Measurements from ENCODE around the gene STEAP4.
"Not testable (repeated sequence)": the region's sequence is repeated elsewhere in the genome, so short reads cannot be mapped to it uniquely, and the experiment has no call there.

Gene STEAP4

DNA sequence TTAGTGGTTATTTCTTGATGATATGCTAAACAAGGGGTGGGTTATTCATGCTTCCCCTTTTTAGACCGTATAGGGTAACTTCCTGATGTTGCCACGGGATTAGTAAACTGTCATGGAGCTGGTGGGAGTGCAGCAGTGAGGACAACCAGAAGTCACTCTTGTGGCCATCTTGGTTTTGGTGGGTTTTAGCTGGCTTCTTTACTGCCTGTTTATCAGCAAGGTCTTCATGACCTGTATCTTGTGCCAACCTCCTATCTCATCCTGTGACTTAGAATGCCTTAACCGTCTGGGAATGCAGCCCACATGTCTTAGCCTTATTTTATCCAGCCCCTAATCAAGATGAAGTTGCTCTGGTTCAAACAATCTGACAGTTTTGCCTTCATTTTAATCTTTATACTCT is 41.7 kb downstream of the STEAP4 start:
- DNase-seq, result not testable (repeated sequence)

DNA sequence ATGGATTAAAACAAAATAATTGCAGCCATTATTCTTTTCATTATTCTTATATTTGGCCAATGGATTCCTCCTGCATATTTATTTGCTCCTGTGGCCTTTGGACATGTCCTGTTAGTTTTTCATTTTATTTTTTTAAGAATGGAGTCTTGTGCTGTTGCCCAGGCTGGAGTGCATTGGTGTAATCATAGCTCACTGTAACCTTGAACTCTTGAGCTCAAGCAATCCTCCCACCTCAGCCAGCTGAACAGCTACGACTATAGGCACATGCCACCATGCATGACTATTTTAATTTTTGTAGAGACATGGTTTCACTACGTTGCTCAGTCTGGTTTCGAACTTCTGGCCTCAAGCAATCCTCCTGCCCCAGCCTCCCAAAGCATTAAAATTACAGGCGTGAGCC is 44.1 kb downstream of the STEAP4 start:
- no peak for DNase-seq

GRCh38 chr7:88260719-88261118 is 46.0 kb downstream of the STEAP4 start:
- DNase-seq, result no peak

DNA sequence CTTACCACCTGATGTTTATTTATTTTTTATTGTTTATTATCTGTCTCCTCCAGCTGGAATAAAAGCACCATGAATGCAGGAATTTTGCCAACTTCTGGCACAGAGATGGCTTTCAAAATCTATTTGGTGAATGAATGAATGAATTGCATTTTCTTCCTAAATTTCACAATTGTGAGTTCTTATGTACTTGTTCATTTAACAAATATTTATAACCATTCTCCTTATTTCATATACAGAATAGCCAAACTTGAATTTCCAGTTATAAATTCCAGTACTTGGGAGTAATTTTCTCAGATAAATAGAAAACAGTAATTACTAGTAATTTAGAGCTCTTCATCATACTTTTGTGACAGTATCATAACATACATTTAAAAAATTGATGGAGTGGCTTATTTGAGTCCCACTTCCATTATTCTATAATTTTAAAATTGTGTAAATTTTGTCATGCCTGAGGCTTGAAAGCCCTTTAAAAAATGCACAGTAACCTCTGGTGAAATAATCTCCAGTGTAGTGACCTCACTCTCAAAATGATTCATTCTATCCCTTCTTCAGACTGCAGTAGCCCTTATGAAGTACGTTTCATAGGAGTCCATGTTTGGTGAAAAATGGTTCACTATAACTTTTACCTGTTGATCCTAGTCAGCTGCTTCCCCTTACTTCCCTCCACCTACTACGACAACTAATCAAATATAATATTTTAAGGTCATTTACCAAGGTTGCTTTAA is 46.9 kb downstream of the STEAP4 start:
- no peak for DNase-seq

- not testable (repeated sequence) for DNase-seq
Observed at GRCh38 chr7:88258296-88258695, 48.4 kb downstream of the STEAP4 start.

- DNase-seq, result no peak
Observed at GRCh38 chr7:88256906-88257305, 49.8 kb downstream of the STEAP4 start.

- DNase-seq, result no peak
Observed at GRCh38 chr7:88254721-88255424, 51.8 kb downstream of the STEAP4 start.

DNA sequence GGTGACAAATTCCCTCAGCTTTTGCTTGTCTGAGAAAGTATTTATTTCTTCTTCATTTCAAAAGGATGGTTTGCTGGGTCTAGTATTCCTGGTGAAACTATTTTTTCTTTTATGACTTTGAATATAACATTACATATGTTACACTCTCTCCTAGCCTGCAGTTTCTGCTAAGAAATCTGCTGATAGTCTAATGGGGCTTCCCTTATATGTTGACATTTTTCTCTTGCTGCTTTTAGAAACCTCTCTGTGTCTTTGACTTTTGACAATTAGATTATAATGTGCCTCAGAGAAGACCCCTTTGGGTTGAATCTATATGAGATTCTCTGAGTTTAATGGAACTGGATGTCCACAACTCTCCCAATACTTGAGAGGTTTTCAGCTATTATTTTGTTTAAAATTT is 53.1 kb downstream of the STEAP4 start:
- no peak for DNase-seq

GRCh38 chr7:88244258-88244657 is 62.4 kb downstream of the STEAP4 start:
- no peak for DNase-seq

- DNase-seq, result no peak
Observed at GRCh38 chr7:88243345-88243909, 63.3 kb downstream of the STEAP4 start.

GRCh38 chr7:88239852-88240251 is 66.8 kb downstream of the STEAP4 start:
- no peak for DNase-seq

DNA sequence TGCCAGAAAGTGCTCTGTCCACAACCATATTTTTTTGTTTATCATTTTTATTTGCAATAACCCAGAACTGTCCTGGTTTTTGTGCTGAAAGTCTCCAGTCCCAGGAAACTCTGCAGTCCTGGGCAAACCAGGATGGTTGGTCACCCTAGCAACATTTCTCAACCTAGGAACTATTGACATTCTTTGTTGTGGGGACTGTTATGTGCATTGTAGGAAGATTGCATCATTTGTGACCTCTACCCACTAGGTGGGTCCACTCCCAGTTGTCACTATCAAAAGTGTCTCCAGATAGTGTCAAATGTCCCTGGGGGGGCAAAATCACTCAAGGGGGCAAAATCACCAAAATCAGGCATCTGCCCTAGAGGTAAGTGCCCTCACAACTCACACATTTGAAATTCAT is 72.9 kb downstream of the STEAP4 start:
- no peak for DNase-seq

DNA sequence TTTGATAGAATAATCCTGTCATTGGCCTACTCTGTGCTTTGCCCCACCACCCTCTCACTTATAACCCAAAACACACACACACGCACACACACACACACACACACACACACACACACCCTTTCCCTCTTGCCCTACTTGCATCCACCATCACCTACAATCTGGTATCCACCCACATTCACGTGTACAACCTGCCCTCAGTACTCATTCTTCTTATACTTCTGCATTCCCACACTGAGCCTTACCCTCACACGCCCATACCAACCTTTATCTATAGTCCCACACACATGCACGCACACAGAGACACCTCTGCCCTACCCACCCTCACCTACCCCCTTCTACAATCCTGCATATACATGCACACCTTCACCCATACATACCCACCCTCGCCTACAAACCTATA is 76.0 kb downstream of the STEAP4 start:
- DNase-seq, result no peak

- DNase-seq, result no peak
Observed at GRCh38 chr7:88229302-88229995, 77.2 kb downstream of the STEAP4 start.

- DNase-seq, result no peak
Observed at GRCh38 chr7:88226886-88227516, 79.7 kb downstream of the STEAP4 start.

GRCh38 chr7:88226201-88226600 is 80.5 kb downstream of the STEAP4 start:
- no peak for DNase-seq

DNA sequence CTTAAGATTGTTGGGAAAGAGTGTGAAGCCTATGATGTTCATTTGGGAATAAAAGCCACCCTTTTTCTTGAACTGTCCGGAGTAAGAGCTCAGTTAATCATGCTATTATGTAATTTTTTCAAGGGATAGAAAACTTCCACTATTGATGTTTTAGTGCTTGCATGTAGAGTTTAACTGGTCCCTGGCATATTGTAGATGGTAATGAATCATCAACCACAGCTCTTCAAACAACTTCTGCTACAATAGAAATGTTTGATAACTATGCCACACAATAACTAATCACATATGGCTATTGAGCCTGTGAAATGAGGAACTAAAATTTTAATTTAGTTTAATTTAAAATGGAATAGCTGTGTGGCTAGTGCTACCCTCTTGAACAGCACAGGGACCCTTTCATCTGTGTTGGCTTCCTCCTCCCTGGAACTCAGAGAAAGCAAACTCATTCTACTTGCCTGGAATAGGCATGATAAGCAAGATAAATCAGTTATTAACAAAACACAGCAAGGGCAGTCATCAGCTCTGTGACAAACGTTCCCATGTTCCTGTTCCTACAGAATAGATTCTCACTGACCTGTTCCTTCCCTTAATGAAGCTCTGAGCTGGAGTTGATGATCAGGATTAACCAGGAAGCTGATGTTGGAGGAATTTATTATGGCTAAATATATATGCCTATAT is 82.0 kb downstream of the STEAP4 start:
- no peak for DNase-seq

DNA sequence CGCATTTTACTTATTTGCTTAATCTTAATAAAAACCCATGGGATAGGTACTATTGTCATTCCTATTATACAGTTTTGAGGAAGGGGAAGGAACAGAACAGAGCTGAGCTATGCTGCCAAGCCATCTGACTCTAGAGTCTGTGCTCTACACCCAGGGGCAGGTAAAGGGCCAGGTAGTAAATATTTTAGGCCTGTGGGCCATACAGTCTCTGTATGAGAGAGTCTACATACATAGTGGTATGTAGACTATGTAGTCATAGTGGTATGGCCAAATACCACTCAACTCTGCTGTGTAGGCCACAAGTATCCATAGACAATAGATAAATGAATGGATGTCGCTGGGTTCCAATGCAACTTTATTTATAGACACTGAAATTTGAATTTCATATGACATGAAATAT is 83.4 kb downstream of the STEAP4 start:
- no peak for DNase-seq

Data from activated T-cell treated with anti-CD3 and anti-CD28 coated beads for 4 hours (primary cell).